Measurements from ENCODE around the gene PLGRKT.
"Not testable (repeated sequence)": the region's sequence is repeated elsewhere in the genome, so short reads cannot be mapped to it uniquely, and the experiment has no call there.

PLGRKT gene

GRCh38 chr9:5429873-5430564 lies 7.7 kb downstream of the PLGRKT start:
- DNase-seq (ENCODE audit: low read depth) = no peak

DNA sequence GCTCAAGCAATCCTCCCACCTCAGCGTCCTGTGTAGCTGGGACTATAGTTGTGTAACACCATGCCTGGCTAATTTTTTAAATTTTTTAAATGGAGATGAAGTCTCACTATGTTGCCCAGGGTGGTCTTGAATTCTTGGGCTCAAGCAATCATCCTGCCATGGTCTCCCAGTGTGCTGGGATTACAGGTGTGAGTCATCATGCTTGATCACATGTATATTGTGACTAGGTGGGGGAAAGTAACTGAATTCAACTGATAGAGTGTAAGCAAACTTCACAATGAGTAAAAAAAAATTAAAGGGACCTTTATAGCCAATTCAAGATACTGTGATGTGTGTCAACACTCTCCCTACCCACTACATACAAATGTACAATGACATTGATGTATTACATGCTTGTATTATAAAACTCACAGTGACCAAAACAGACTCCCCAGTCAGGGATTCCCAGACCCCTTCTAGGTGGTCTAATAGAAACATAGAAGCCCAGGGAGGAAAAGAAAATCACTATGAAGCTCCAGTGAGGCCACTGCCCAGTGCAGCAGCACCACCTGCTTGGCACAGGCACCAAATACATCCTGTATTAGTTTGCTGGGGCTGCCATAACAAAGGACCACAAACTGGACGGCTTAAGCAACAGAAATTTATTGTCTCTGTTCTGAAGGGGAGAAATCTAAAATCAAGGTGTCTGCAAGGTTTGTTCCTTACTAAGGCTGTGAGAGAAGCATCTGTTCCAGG lies 8.8 kb downstream of the PLGRKT start:
- no peak for DNase-seq (ENCODE audit: low read depth)

DNA sequence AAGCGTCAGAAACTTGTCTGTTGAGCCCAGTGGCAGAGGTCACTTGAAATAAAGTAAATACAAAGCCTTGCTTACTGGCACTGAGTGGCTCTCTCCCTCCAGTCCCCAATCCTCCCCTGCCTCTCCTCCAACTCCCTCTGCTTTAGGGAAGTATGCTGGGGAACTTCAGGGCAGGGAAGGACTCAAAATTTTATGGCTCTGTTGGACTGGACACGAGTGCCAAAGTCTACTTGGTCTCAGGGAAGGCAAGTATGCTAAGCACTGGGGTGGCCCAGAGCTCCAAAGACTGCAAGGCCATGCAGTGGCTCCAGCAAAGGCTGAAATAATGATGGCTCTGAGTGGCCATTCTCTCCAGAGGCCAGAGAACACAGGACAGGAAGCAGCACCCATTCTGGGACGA lies 9.6 kb downstream of the PLGRKT start:
- DNase-seq (ENCODE audit: low read depth) = no peak

DNA sequence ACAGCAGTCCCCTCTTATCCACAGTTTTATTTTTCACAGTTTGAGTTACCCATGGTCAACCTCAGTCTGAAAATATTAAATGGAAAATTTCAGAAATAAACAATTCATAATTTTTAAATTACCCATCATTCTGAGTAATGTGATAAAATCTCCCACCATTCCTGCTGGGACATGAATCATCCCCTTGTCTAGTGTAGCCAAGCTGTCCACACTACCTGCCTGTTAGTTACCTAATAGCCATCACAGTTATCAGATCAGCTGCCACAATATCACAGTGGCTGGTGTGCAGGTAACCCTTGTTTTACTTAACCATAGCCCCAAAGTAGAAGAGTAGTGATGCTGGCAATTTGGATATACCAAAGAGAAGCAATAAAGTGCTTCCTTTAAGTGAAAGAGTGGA lies 10.7 kb downstream of the PLGRKT start:
- DNase-seq (ENCODE audit: low read depth) = no peak

GRCh38 chr9:5425006-5425628 lies 12.6 kb downstream of the PLGRKT start:
- no peak for DNase-seq (ENCODE audit: low read depth)

GRCh38 chr9:5422276-5422675 lies 15.4 kb downstream of the PLGRKT start:
- no peak for DNase-seq (ENCODE audit: low read depth)

DNA sequence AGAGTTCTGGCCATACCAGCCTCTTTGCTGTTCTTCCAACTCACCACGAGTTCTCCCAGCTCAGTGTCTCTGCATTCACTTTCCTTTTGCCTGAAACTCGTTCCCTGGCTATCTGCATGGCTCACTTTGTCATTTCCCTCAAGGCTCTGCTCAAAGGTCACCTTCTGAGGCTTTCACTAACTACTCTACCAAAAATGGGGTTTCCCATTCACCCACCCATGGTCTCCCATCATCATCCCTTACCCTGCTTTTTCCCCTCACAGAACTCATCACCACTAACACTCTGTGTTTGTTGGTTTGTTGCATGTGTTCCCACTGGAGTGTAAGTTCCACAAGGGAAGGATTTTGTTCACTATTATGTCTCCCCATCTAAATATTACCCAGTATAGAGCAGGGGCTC lies 16.6 kb downstream of the PLGRKT start:
- DNase-seq (ENCODE audit: low read depth) = no peak

- no peak for DNase-seq (ENCODE audit: low read depth)
Observed at GRCh38 chr9:5419987-5420386, 17.7 kb downstream of the PLGRKT start.

- DNase-seq (ENCODE audit: low read depth) = no peak
Observed at GRCh38 chr9:5418481-5418880, 19.2 kb downstream of the PLGRKT start.

DNA sequence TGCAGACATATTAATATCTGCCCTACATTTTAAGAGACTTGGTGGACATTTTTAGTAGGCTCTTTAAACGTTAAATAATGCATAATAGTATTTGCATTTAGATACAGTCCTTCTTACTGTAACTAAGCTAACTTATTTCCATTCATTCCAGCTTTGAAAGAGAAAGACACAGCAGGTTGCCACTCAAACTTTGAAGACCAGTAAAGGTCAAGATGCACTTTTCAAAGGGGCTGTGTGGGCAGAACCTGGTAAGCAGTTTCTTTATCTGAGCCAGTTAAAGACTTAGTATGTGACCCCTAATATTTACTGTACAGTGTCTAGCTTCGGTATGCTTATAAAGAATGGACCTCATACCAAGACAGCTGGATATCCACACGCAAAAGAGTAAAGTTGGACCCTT lies 20.8 kb downstream of the PLGRKT start:
- no peak for DNase-seq (ENCODE audit: low read depth)

DNA sequence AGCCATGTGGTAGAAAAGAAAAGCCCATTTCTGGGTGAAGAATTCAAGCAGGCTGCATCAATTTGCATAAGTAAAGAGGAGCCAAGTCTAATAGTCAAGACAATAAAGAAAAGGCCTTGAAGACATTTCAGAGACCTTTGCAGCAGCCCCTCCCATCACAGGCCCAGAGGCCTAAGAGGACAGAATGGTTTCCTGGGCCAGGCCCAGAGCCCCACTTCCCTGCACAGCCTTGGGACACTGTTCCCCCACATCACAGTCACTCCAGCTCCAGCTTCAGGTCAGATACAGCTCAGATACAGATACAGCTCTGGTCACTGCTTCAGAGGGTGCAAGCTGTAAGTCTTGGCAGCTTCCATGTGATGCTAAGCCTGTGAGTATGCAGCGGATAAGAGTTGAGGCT lies 29.1 kb downstream of the PLGRKT start:
- no peak for DNase-seq (ENCODE audit: low read depth)

DNA sequence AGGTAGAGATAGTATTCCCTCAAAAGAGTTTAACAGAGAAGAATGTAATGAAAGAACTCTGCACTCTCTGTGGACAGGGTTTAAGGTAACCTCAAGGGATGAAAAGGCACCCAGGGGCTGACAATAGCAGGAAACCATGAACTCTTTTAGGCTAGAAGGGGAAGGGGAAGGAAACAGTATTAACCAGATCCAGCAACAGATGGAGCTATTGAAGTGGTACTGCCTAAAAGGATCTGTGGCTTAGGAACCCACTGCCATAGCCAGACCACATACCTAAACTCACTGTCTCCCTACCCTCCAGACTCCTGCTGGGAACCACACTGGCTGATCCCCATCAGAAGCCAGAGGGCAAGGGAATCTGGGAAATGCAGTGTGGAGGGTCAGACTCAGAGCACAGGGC lies 35.5 kb downstream of the PLGRKT start:
- DNase-seq (ENCODE audit: low read depth) = no peak

- not testable (repeated sequence) for DNase-seq (ENCODE audit: low read depth)
Observed at GRCh38 chr9:5397547-5397946, 40.2 kb downstream of the PLGRKT start.

DNA sequence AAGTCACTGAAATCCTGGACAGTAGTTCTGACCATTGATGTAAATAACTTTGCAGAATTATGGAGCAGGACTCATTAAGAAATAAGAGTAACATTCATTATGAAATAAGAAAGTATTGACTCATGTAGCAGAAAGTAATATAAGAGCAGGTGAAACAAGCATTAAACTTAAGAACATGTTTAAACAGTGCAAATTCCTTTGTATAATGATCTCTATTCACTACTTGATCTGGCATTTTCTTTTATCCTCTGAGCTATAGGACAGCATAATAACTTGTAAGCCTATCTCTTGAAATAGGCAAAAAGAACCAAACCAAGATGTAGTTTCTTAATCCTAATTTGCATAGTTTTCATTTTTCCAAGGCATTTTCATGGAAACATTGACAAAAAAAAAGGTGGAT lies 42.3 kb downstream of the PLGRKT start:
- no peak for DNase-seq (ENCODE audit: low read depth)

- not testable (repeated sequence) for DNase-seq (ENCODE audit: low read depth)
Observed at GRCh38 chr9:5393976-5394375, 43.7 kb downstream of the PLGRKT start.

GRCh38 chr9:5393497-5393896 lies 44.2 kb downstream of the PLGRKT start:
- DNase-seq (ENCODE audit: low read depth) = no peak

DNA sequence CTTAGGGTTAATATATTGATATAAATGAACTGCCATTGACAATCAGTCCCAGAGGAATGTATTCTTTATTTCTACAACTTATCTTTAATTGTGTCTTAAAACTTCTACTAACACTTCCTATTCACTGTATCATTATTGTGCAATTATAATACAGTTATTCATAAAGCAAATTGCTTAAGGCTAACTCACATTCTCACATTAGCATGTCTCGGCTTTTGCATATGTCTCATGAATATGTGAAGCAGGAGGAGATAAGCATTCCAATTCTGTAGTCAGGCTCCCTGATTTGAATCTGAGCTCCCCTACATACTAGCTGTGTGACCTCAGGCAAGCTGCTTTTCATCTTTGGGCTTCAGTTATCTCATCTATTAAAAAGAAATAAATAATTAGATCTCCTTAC lies 45.4 kb downstream of the PLGRKT start:
- no peak for DNase-seq (ENCODE audit: low read depth)

DNA sequence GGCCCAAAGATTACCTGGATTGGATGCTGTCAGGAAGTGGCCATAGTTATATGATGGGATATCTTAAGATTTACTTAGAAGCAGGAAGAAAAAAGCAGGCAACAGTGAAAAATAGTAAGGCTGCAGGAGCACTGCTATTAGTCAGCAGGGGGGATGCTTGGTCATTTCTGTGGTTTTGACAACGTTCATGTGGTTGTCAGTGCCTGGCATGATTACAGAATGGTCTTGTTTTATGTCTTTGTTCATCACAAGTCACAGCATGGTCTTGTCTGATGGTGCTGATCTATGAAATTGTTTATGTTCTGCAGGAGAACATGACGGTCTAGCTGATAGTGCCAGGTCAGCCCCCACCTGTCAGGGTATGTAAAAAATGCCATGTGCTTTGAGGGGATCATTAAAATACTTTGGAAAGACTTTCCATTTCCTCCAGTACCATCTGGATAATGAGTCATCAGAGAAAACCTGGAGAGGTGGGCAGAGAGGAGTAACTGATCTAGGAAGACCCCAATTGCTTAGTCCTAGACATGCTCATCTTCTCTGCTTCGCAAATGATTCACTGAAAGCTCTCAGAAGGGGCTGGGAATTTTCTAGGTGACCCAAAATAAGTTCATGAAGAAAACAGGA lies 48.5 kb downstream of the PLGRKT start:
- no peak for DNase-seq (ENCODE audit: low read depth)

GRCh38 chr9:5388026-5388819 lies 49.5 kb downstream of the PLGRKT start:
- DNase-seq (ENCODE audit: low read depth) = no peak

DNA sequence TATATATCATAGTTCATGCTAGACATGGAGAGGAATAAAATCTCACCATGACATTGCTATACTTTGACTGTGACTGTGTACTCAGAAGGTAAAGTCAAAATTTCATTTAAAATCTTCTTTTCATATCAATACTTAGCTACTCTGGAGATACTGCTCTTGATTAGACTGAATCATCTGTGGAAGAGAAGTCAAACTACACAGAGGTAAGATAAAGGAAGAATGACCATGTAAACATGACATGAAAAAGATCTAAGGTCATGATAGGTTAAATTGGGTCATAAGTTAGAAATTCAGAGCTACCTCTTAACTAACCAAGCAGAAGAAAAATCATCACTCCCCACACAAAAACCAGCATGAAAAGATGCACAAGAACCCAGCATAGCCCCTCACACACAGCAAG lies 53.3 kb downstream of the PLGRKT start:
- DNase-seq (ENCODE audit: low read depth) = no peak

DNA sequence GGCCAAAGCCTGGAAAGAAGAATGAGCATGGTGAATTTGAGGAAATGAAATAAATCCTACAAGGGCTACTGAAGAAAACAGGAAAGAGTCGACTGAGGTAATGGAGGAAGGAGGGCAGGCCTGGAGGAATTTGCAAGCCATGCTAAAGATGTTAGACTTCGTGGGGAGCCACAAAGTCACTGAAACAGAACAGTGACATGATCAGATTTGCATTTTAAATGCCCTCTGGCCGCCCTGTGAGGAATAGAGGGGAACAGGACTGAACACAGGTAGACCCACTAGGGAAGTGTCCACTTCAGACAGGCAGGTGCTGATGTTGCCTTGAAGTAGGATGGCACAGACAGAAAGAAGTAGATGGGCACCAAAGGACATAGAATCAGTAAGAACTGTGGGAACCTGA lies 55.2 kb downstream of the PLGRKT start:
- DNase-seq (ENCODE audit: low read depth) = no peak

Data from stimulated activated CD8-positive, alpha-beta memory T cell treated with anti-CD3 and anti-CD28 coated beads, Interleukin-15, amount 100 ng/mL, for 24 hours (primary cell).